MCF 10A (cell line): ENCODE data around the gene ZCCHC2. TPM values are rescaled to one million over a fixed set of nuclear protein-coding genes. Genes with fewer than 3 reads are reported as not detected.

Experiments used
- BruUV-seq: library from RNA; stranded (reverse); fragments of 400-500 nt; replicated peaks from 2 replicates; lab custom pipeline; 2021; lab: Mats Ljungman, UMichigan
- CTCF ChIA-PET: fragments of 300-600 bp; sonication (Branson Sonifier 250); formaldehyde crosslinking; extraction: SDS; loops from one replicate; lab custom pipeline; 2021; ENCODE audit warnings: antibody characterized with exemption, inconsistent platforms; lab: Yijun Ruan, JAX
- POLR2A ChIA-PET: fragments of 300-600, 350-650 bp; sonication (Branson Sonifier 250); formaldehyde crosslinking; extraction: SDS; loops from one replicate; lab custom pipeline; 2020; ENCODE audit warnings: antibody characterized with exemption, inconsistent platforms; lab: Yijun Ruan, JAX
- DNase-seq: peaks from one replicate; pipeline ENCODE4 v3.0.0-alpha.2; 2018; ENCODE audit not compliant: unreplicated experiment
- H3K27ac Mint-ChIP-seq: one replicate; pipeline ENCODE4 v1.8.0; 2022; ENCODE audit warnings: mild to moderate bottlenecking, low read depth, mixed read lengths; ENCODE audit not compliant: unreplicated experiment
- H3K27me3 Mint-ChIP-seq: one replicate; pipeline ENCODE4 v1.8.0; 2022; ENCODE audit warnings: mixed read lengths; ENCODE audit not compliant: insufficient read depth, unreplicated experiment
- H3K36me3 Mint-ChIP-seq: one replicate; pipeline ENCODE4 v1.8.0; 2022; ENCODE audit warnings: mild to moderate bottlenecking, moderate library complexity, mixed read lengths; ENCODE audit not compliant: insufficient read depth, unreplicated experiment
- H3K4me1 Mint-ChIP-seq: one replicate; pipeline ENCODE4 v1.8.0; 2022; ENCODE audit warnings: mixed read lengths; ENCODE audit not compliant: insufficient read depth, unreplicated experiment
- H3K4me3 Mint-ChIP-seq: one replicate; pipeline ENCODE4 v1.8.0; 2022; ENCODE audit warnings: mild to moderate bottlenecking, moderate library complexity, mixed read lengths; ENCODE audit not compliant: unreplicated experiment
- H3K9me3 Mint-ChIP-seq: one replicate; pipeline ENCODE4 v1.8.0; 2022; ENCODE audit warnings: mixed read lengths; ENCODE audit not compliant: unreplicated experiment
- CTCF ChIP-seq: fragments of 200-600 bp; IDR thresholded peaks from one replicate; pipeline ENCODE4 v1.8.0; 2022; ENCODE audit warnings: antibody characterized with exemption, mild to moderate bottlenecking; ENCODE audit not compliant: unreplicated experiment
- intact Hi-C: fragments of 100-400 bp; cut with micrococcal nuclease; formaldehyde crosslinking; loops from 2 replicates; pipeline ENCODE4 v1.14.1; 2022
- total RNA-seq: library from RNA; stranded (reverse); gene quantifications from 2 replicates; pipeline ENCODE4 v1.2.3, GENCODE V29; 2022

The ZCCHC2 gene
- total RNA-seq, 1 experiment from 2014 or later = 14.6 TPM

DNA sequence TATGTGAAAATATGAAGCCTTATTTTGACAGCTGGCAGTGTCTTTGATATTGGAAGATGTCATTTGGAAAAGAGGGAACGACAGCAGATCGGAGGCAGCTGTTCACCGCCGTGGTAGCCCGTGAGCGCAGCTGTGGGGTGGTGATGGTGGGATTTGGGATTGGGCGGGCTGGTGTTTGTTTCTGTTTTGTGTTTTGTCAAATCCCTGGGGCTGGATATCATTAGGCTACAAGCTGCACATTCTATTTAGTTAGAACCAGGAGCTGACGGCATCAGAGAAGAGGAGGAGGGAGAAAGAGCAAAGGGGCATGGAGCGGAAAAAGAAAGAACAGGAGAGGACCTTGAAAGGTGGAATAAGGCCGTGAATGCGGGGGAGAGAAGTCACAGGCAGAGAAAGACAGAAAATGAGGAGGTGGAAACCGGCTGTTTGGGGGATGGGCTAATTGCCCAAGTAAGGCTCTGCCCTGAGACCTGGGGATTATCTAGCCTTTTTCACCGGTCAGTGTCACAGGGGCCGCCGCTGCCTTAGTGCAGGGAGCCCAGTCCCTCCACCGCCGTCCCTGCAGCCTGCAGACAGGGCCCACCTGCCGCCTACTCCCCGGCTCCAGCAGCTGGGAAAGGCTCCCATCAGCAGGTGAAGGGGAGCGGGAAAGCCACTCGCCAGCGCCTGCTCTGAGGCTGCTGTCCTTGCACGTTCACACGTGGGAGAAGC lies 88.0 kb downstream of the ZCCHC2 start:
- TF ChIP-seq CTCF = no peak
- BruUV-seq = no TSS peak
- POLR2A ChIA-PET = no interaction called here
- no peak for DNase-seq
- peaks cover 6% of the 10 kb centered on the region for H3K4me1 Mint-ChIP-seq
- no peaks in the 10 kb centered on the region for H3K36me3 Mint-ChIP-seq
- no peak overlapping the region for H3K4me3 Mint-ChIP-seq
- no peak overlapping the region for H3K27ac Mint-ChIP-seq
- CTCF ChIA-PET = no interaction called here
- intact Hi-C loops = no loop called here
- H3K9me3 Mint-ChIP-seq = no peaks in the 10 kb centered on the region
- H3K27me3 Mint-ChIP-seq = peaks cover 46% of the 10 kb centered on the region

DNA sequence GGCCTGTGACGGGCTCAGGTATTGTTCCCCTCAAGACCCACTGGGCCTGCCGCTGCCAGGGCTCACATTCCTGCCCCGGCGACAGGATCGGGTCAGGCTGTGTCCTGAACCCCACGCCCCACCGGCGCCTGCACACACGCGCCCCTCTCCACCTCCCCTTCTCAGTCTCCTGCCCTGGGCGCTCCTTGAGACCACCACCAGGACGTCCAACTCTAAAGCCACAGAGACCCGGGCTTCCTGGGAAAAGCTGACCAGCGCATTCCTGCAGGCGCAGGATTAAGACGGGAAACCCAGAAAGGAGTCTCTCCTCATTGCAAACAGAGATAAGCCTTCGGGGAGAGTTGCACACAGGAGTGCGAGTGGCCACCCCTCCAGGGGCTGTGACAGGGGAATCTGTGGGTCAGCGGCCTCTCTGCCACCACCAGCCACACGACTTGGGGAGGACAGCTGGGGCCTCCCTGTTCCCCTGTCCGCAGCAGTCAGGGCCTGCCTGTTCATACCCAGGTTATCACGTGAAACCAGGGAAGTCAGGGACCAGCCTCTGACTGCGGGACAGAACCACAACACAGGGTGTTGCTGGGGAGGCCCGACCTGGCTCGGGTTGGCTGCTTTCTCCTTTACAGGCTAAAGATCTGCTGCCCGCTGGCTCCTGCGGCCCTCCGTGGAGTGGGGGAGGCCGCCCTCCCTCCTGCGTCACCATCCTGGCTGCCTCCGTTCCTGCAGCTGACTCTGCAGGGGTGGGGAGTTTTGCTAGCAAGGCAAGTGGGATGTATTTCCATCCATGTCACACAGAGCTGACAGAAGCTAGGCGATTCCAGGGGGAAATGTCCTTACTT lies 88.8 kb downstream of the ZCCHC2 start:
- BruUV-seq = no TSS peak
- POLR2A ChIA-PET = no interaction called here
- Mint-ChIP-seq H3K36me3 (no peaks in the 10 kb centered on the region), H3K27me3 (peaks cover 54% of the 10 kb centered on the region), H3K4me3 (no peak overlapping the region), H3K4me1 (peaks cover 6% of the 10 kb centered on the region), H3K9me3 (no peaks in the 10 kb centered on the region), H3K27ac (no peak overlapping the region)
- no peak for TF ChIP-seq CTCF
- CTCF ChIA-PET = no interaction called here
- DNase-seq = no peak
- intact Hi-C loops = no loop called here

DNA sequence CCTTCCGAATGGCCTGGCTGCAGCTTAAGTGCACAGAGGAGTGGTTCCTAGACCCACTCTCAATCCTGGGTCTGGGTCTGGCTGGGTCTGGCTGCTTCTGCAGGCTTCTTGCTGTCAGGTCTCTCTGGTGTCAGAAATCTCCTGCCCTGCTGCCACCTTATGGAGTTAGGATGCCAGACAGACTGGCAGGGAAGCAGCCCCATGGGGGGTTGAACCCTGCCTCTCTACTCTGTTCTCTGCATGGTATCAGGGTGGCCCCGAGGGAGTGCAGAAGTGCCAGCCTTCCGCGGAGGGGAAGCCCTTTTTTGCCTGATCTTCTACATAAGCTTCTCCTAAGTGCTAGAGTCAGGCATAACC lies 89.4 kb downstream of the ZCCHC2 start:
- ChIA-PET CTCF (no interaction called here), POLR2A (no interaction called here)
- Mint-ChIP-seq H3K27me3 (peaks cover 58% of the 10 kb centered on the region), H3K4me1 (peaks cover 6% of the 10 kb centered on the region), H3K9me3 (no peaks in the 10 kb centered on the region), H3K36me3 (no peaks in the 10 kb centered on the region), H3K27ac (no peak overlapping the region), H3K4me3 (no peak overlapping the region)
- no peak for DNase-seq
- intact Hi-C loops = no loop called here
- no TSS peak for BruUV-seq
- TF ChIP-seq CTCF = no peak

DNA sequence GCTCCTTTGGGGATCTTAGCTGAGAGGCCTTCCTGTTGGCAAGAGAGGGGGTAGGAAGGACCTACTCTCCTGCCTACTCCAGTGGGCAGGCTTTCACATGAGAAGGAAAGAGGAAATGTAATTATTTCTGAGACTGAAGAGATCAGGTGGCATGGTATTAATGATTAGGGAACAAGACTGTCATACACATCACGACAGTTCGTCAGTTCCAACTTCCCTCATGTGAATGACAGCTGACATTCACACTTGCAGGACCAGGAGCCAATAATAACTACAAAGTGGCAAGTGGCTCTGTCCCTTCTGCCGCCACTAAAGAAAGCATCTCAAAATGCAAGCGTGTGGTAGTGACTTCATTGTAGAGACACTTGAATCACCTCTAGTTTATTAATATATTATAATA lies 90.0 kb downstream of the ZCCHC2 start:
- ChIA-PET CTCF (no interaction called here), POLR2A (no interaction called here)
- TF ChIP-seq CTCF = no peak
- Mint-ChIP-seq H3K4me3 (no peak overlapping the region), H3K4me1 (peaks cover 6% of the 10 kb centered on the region), H3K36me3 (no peaks in the 10 kb centered on the region), H3K27ac (no peak overlapping the region), H3K27me3 (peaks cover 58% of the 10 kb centered on the region), H3K9me3 (no peaks in the 10 kb centered on the region)
- DNase-seq = no peak
- intact Hi-C loops = no loop called here
- BruUV-seq = no TSS peak
